HG02943 (cell line): Measurements from ENCODE around the gene HSD17B13.

ENCODE experiments used
- ATAC-seq: cut with Tn5 transposase; IDR thresholded peaks from one replicate; pipeline ENCODE4 v1.9.1; 2021; ENCODE audit warnings: mild to moderate bottlenecking, low read depth, moderate library complexity; ENCODE audit not compliant: unreplicated experiment

The HSD17B13 gene

DNA sequence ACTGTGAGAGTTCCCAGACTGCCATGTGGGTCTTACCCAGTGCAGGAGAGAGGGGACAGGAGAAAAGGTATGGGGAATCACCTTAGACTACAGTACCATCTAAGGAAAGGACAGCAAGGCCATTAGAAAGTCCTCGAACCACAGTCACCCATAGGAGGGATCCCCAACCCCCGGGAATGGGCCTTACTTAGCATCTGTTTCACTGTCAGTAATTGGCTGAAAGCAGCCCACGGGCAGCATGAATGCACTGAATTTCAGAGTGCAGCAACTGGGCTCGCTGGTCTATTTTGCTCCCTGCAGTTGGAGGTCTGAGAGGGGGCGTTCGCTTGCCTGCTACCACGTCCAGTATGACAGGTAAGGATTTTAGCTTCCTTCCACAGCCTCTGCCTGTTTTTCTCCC lies 51.9 kb downstream of the HSD17B13 start:
- no peak for ATAC-seq

DNA sequence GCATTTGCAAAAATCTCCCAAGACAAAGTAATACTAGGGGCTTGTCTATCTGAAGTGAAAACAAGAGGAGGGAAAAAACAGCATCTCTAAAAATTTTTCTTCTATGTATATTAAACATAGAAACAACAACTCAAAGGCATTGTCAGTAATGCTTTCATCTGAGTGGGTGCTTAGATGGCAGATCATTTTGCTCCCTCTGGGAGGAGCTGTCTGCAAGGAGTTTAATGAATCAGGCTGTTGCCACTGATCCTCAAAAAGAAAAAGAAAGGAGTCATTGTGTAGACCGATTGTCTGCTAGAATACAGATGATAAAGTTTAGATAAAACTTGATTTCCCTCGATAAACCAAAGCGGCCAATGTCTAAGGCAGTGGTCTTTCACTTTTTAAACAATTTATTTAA lies 52.5 kb downstream of the HSD17B13 start:
- ATAC-seq: no peak

DNA sequence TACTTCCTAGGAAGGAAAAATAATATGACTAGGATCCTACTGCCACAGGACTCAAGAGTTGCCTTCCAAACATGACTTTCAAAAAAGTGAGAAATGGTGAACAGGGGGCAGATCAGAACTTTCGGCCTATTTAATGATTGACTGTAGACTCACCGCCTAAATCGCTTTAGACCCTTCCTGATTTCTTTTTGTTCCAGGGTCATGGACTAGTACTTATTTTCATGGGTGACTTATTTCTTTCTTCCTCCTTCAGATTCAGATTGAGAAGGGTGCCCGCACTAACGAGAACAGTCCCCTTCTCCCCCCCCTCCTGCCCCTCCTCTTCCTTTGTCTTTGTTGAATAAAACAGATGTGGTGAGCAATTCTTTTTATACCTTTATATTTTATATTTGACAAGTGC lies 54.3 kb downstream of the HSD17B13 start:
- ATAC-seq: no peak

DNA sequence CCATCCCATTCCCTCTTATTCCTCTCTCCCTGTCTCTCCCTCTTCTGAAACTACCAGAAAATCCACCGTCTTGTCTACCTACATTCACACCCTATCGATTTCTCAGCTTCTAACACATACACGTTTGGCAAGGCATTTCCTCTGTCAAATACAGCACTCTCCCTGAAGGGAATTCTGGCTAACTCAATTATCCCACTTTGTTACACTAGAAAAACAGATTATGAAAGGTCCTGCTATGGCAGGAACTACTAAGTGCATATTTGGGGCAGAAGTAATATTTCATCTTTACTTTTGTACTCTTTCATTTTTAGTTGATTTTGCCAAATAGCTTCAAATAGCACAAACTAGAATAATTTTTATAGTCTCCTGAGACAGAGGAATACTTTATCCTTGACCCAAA lies 55.7 kb downstream of the HSD17B13 start:
- no peak for ATAC-seq

DNA sequence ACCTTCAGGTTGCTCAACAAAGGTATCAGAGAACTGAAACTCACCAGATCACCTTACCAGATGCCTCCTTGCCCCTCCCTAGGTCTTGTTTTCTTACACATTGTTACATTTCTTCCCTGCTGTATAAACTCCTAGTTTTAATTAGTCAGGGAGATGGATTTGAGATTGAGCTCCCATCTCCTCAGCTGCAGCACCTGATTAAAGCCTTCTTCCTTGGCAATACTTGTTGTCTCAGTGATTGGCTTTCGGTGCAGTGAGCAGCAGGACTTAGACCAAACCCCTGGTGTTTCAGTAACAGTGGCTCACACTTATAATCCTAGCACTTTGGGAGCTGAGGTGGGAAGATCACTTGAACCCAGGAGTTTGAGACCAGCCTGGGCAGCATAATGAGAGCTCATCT lies 59.8 kb downstream of the HSD17B13 start:
- no peak for ATAC-seq

DNA sequence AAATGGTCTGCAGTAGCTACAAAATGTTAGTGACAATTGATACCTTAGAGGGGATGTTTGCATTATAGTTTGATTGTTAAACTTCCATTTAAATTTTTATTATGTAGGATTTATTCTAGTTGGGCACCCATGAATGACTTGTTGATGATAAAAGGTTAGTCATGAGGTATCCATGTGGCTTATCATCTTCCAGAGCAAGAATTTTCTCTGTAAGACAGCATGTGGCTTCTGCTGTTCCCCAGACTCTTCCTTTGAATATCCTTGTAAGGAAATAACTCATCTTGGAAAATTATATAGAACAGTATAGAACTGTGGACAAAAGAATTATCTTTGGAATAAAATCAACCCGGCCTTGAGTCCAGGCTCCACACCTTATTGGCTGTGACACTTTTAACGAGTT lies 62.2 kb downstream of the HSD17B13 start:
- ATAC-seq: no peak

DNA sequence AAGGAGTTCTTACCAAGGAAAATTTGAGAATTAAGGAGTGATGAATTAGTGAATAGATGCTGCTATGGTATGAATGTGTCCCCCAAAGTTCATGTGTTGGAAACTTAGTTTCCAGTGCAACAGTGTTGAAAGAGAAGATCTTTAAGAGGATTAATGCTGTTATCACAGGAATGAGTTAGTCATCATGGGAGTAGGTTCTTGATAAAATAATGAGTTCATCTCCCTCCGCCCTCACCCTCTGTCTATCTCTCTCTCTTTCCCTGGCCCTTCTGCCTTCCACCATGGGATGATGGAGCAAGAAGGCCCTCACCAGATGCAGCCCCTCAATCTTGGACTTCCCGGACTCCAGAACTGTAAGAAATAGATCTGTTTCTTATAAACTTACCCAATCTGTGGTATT lies 64.0 kb downstream of the HSD17B13 start:
- ATAC-seq: no peak

DNA sequence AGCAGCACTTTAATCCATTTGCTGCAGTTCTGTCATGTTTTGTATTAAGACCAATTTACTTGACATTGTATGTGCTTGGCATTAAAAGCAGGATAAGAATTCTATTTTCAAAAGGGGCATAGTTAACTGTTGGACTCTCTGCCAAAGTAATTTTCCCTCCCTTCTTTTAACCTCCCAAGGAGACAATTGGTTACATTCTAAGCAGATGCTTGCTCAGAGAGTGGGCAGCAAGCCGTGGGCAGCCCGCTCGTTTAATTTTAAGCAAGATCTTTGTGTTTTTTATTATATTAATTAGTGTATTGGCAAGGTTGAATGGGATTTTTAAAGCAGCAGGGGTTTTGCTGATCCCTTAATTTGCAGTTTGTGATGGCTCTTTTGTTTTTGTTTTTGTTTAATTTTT lies 65.2 kb downstream of the HSD17B13 start:
- ATAC-seq: no peak

DNA sequence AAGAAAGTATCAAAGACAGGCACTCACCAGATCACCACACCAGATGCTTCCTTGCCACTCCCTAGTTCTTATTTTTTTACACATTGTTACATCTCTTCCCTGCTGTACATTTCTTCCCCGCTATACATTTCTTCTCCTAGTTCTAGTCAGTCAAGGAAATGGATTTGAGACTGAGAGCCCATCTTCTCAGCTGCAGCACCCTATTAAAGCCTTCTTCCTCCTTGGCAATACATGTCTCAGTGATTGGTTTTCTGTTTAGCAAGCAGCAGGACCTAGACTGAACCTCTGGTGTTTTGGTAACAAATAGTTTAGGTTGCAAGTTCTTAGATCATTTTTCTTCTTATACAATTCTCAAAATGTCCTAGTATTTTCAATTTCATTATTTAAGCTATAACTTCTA lies 66.9 kb downstream of the HSD17B13 start:
- no peak for ATAC-seq
